Measurements from ENCODE around the gene GPBP1. TPM values are rescaled to one million over a fixed set of nuclear protein-coding genes. Genes with fewer than 3 reads are reported as not detected.

The GPBP1 gene
- total and polyA plus RNA-seq, 9 of the 15 experiments (the other 6 are each of a cell fraction or from before 2014, with no cell fraction given) = 31.0 to 109 (median 68.4) TPM

GRCh38 chr5:57210633-57211032, 36.8 kb downstream of the GPBP1 start:
- H4K20me1 ChIP-seq (replicated peaks; ENCODE audit: control insufficient read depth, insufficient read depth, low read length) = peaks cover 29% of the 10 kb centered on the region
- H2AFZ ChIP-seq (ENCODE audit: low read depth, low read length) = no peak overlapping the region
- BruUV-seq (replicated peaks) = no TSS peak
- DNase-seq (ENCODE audit: extremely low read depth in 1 of 4, low spot score in 3 of 4) = no peak
- peaks cover 100% of the 10 kb centered on the region for H3K79me2 ChIP-seq (ENCODE audit: control insufficient read depth, insufficient read depth, low read length)
- no peaks in the 10 kb centered on the region for H3K4me1 ChIP-seq (replicated peaks in 1 of 2; ENCODE audit: control insufficient read depth in 2 of 2, insufficient read depth in 2 of 2, low read length in 2 of 2)
- H3K27me3 ChIP-seq (ENCODE audit: control insufficient read depth in 2 of 2, insufficient read depth in 2 of 2, low read length in 2 of 2) = no peaks in the 10 kb centered on the region
- no peaks in the 10 kb centered on the region for H3K9me1 ChIP-seq (ENCODE audit: control insufficient read depth, insufficient read depth, low read length)
- no peak overlapping the region for H3K27ac ChIP-seq (ENCODE audit: extremely low read depth, low read depth, low read length)
- no peak overlapping the region for H3K4me2 ChIP-seq (ENCODE audit: insufficient read depth, low read length)
- in situ Hi-C loops (cut with MboI) (no loop called here), intact Hi-C loops (cut with micrococcal nuclease) (no loop called here)
- ChIA-PET CTCF (ENCODE audit: low intra/inter-chr PET ratio) (no interaction called here), POLR2A (interaction anchor here (0.8 kb wide), 1 partner anchor 335 kb away, joined by 4 read pairs; no protein-coding TSS in a partner anchor)
- no peaks in the 10 kb centered on the region for H3K9me3 ChIP-seq (replicated peaks; ENCODE audit: control insufficient read depth, insufficient read depth, low read depth, low read length)
- H3K4me3 ChIP-seq = no peak overlapping the region
- peaks cover 29% of the 10 kb centered on the region for H3K36me3 ChIP-seq (ENCODE audit: control insufficient read depth, insufficient read depth, low read length)
- no peak overlapping the region for H3K9ac ChIP-seq (ENCODE audit: insufficient read depth in 1 of 2, low read depth in 2 of 2, low read length in 2 of 2)
- FAIRE-seq = no peak
- ATAC-seq = peak; percentile 62
- TF ChIP-seq ZNF551 (CRISPR knock-in tag; IDR thresholded peaks at IDR 0.05) = no peak
- no peak for TF ChIP-seq SFPQ (IDR thresholded peaks at IDR 0.05; ENCODE audit: low read depth, low read length)
- no peak for TF ChIP-seq E2F8 (IDR thresholded peaks at IDR 0.05; ENCODE audit: low read depth, partially characterized antibody)
- no peak for TF ChIP-seq NKRF (IDR thresholded peaks at IDR 0.05; ENCODE audit: borderline replicate concordance)
- no peak for TF ChIP-seq HNRNPH1 (optimal IDR thresholded peaks at IDR 0.05; ENCODE audit: low read depth, low read length)
- TF ChIP-seq ZBTB11 (CRISPR knock-in tag; IDR thresholded peaks at IDR 0.05) = no peak
- TF ChIP-seq HLTF (IDR thresholded peaks at IDR 0.05) = no peak
- TF ChIP-seq ZHX1 (conservative IDR thresholded peaks at IDR 0.05; ENCODE audit: low read length) = no peak
